Left forelimb (tissue), 1 donor: ENCODE data around the gene CNKSR3.

Experiments used
- DNase-seq: peaks from one replicate; pipeline ENCODE4 v3.0.0-alpha.2; 2018; ENCODE audit warnings: low spot score

CNKSR3 gene

DNA sequence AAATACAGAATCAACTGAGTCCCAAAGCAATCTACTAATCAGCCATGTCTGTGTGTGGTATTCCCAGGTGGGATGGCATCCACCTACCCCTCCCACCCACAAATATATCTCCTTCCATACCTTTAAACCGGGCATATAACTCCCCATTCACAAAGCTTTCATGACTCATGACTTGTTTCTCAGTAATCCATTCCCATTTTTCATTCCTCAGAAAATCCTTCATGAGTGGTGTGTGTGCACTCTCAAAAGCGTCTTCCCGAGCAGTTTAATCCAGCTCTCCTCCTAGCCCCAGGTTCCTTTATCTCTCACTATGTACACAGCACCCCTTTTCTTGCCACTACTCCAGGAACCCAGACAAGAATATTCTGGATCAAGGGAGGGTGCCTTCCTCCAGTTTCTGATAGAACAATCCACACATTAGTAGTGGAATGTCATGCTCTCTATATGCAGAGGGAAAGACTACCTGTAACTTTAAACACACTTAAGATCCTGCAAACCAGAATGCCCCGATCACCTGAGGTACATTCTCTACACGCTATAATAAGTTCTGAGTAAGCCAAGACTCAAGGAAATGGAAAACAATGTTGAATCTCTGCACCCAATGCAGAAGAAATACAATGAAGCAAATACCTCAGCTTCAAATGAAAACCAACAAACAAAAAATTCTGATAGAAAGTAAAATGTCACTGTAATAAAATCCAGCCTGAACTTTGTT lies 98.2 kb downstream of the CNKSR3 start:
- no peak for DNase-seq

DNA sequence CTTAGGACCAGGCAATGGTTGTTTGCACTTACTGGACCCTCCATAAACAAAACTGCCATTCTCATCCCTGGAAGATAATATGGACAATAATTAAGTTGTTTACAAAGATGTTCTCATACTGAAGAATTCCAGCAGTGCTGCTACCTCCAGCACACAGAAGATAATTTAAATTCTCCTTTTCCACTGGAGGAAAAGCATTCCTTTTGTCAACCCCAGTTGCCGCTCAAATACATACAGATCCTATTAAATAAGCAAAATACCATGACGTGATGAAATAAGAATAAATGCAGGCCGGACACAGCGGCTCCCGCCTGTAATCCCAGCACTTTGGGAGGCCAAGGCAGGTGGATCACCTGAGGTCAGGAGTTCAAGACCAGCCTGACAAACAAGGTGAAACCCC lies 99.4 kb downstream of the CNKSR3 start:
- no peak for DNase-seq

DNA sequence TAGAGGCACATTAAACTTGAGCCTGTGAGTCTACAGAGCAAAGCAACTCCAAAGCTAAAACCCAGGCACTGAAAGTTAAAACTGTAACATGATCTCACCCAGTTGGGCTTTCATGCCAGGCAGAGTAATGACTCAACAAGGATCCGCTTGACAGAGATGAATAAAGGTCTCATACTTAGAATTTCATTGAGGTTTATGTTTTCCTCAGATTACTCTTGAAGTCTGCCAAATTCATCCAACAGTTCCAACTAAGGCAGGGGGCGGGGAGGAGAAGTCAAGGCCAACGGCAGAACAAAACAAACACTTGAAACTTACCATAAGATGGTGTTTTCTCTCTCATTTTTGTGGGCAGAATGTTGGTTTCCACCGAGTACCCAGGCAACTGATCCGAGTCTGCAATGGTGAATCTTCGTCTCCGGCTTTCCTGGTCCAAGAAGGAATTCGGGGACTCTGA lies 99.8 kb downstream of the CNKSR3 start:
- DNase-seq, result no peak

DNA sequence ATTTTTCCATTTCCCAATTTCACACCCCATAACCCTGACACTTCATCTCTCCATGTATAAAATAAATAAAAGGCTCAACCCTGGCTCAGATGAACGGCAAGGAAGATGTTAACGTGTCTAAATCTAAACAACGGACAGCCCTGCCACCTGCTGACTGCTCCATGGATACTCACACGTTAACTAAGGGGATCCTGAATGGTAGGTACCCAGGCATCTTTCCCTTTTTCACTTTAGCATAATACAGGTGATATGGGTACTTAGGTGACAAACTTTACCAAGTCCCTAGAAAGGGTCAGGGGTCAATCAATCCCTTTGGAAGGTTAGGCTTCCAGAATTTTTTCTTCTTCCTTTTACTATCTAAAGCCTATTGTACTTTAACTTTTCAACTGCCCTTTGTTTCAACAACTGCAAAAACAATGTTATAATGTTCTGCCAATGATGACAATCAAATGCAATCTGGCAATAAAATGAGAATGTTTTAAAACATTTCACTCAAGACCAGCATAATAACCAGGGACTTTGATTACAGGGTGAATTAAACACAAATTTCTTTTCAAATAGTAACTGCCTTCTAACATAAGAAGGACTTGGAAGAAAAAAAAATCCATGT lies 101.5 kb downstream of the CNKSR3 start:
- no peak for DNase-seq

DNA sequence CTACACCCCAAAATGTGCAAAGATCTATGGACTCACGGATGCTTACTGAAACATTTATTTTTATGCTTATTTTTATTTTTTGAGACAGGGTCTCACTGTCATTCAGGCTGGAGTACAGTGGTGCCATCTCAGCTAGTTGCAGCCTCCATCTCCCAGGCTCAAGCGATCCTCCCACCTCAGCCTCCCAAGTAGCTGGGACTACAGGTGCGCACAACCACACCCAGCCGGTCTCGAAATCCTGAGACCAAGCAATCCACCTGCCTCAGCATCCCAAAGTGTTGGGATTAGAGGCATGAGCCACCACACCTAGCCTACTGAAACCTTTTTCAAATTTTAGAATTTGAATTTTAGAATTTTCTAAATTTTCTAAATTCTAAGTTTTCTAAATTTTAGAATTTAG lies 103.0 kb downstream of the CNKSR3 start:
- no peak for DNase-seq

DNA sequence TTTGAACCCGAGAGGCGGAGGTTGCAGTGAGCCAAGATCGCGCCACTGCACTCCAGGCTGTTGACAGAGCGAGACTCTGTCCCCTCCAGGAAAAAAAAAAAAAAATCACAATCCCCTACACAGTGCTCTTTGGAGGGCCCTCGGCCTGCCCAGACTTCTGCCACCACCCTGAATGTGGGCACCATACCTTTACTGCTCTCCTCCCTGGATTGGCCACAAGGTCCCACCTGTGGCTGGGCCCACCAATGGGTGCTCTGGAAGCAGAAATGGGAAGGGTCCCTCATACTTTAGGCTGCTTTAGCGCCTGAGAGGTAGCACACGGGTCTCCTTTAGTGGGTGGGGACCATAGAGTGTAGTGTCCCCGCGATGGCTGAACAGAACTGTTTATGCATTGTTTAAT lies 103.6 kb downstream of the CNKSR3 start:
- no peak for DNase-seq

DNA sequence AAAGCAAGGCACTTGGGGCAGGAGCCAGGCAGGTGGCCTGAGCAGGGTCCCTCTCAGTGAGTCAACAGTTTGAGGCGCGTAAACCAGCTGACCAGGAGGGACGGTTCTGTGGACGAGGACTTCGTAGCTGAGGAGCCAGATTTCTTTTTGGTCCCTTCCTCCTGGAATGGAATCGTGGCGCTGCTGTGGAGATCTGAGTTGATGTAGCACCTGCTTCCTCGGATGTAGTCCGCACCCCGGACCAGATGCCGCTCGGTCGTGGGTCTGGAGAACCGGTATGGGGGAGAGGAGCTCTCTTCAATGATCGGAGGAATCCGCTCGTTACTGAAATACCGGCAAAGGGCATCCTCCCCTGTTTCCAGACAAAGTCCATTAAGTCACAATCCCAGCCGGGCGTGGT lies 104.2 kb downstream of the CNKSR3 start:
- DNase-seq, result no peak

DNA sequence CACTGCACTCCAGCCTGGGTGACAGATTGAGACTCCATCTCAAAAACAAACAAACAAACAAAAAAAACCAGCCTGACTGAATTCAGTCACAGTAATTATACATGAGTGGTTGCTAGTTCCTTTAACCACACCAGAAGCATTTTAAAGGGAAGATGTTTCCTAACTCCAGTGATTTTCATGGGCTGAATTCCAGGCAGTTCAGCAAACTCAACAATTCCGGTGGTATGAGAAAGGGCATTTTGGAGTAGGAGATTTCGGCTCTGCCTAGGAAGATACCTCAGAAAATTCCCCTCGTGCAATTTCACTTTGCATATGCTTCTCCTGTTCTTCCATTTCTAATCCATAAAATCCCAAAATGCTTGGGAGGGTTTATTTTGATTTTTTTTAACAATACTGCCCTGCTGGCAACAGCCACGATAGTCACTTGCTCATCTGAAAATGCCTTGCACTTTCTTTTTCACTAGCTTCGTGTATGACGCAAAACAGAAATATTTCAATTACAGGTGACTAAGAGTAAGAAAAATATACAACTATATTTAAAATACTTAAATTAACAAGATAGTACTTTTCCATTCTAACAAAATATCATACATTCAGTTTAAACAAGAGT lies 105.6 kb downstream of the CNKSR3 start:
- no peak for DNase-seq

DNA sequence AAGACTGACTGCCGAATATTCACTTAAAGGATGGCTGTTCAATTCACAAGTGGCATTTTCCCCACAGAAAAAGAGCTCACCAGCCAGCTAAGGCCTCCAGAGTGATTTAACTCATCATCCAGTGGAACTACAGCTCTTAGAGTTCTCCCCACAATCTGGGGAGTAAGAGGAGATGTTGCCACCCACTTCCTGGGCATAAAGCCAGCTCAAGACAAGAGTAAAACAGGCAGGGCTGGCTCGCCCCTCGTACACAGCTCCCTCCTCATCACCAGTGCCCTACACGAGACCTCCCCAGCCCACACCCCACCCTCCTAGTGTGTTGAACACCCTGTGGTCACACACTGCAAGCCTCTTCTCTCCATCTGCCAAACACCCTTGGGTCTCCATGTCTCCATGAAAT lies 106.7 kb downstream of the CNKSR3 start:
- DNase-seq, result no peak

DNA sequence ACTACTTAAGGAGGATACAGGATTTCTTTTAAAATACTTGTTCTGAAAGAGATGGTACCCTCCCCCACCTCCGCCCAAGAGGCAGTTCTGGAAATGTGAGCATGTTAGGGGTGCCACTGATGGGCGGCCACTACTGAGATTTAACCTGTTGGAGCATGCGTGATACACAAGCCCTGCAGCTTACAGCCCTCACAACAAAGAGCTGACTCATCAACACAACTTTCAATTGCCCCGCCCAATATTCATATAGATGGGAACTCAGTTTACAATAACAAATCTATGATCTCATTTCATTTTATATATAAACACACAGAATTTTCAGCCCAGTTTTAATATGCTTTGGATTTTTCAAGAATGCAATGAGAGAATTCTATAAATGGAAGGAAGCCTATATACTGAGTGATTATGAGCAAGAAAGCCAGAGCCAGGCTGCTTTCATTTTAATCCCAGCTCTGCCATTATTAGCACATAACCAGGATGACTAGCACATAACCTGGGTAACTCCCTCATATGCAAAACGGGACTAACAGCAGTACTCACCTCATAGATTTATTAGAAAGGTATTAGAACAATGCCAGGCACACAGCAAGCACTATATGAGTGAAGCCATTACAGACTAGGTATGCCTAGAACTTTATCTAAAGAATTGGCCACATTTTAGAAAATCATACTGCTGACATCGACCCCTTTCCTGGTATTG lies 108.3 kb downstream of the CNKSR3 start:
- DNase-seq, result no peak

DNA sequence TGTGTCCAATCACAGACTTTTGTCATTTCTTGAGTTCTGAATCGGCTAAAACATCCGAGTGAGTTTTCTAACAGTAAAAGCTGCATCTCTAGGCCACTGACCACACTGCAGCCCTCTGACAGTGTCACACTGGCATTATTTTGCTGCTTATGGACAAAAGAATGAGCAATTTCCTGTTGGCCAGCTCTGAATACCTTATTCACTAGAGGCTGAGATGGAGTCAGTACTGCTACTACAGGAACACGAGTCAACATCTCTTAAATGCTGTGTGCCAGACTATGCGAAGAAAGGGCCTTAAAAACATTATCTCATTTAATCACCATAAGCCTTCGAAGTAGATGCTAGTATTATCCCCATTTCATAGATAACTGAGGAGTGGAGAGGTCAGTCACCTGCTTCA lies 111.4 kb downstream of the CNKSR3 start:
- no peak for DNase-seq

DNA sequence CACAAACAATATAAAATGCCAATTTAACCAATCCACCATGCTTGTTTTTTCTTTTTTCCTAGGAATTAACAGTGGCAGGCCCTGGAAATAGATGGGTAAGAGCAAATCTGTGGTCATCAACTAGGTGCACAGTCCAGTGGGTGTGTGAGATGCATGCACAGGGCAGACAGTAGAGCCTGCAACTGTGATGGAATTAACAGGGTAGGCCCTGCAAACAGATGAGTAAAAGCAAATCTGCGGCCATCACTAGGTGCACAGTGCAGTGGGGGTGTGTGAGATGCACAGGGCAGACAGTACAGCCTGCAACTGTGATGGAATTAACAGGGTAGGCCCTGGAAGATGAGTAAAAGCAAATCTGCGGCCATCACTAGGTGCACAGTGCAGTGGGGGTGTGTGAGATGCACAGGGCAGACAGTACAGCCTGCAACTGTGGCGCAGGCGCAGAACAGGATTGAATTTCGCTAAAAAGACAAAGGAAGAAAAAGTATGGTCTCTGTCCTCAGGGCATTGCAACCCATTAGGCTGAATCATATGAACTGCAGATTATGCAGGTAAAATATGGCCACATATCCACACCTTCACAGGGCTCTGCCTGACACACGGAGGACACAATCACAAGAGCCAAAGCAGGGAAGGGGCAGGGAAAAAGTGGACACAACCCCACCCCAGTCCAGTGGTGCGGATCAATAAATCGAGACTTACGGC lies 112.8 kb downstream of the CNKSR3 start:
- DNase-seq, result no peak

DNA sequence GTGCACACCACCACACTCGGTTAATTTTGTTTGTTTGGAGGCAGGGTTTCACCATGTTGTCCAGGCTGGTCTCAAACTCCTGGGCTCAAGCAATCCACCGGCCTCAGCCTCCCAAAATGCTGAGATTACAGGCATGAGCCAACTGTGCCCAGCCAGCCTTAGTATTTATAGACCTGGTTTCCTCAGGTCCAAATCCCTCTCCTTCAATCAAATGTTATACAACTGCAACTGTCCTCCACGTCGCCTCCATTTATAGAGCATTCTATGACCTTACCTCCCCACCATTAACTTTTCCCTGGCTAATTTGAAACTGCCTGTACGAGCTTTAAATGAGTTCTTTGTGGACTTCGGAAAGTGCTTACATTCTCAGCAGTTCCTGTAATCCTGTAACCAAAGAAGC lies 114.6 kb downstream of the CNKSR3 start:
- no peak for DNase-seq

DNA sequence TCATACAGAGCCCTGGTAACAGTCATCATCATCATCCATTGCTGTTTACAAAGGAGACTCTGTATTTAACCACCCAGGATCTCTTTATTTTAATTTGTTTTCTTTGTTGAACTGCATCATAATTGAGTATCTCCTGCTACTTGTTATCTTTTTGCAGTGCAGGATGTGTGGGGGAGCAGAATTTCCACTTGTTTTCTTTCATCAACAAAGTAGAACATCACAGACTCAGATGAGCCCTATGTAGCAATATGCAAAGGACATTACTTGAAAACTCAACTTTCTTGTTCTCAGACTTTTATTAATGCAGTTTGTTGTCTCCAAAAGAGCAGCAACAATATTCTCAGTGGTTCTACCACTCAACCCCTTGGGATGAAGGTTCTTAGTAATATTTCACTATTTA lies 115.2 kb downstream of the CNKSR3 start:
- DNase-seq, result no peak

DNA sequence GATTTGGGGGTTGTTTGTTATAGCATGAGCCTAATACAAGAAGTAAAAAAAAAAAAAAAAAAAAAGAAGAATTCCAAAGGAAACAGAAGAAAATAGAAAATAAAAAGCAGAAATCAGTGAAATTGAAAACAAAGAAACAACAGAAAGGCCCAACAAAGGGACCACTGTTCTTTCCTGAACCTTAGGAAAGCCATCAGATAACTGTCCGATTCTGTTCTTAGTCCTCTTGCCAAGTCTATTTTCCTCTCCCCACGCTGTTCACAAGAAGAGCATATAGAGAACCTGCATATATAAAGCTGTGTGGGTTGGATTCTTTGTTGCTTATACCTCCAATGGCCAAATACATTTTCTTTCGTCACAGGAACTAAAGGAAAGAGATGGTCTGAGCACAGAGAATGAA lies 115.9 kb downstream of the CNKSR3 start:
- no peak for DNase-seq

DNA sequence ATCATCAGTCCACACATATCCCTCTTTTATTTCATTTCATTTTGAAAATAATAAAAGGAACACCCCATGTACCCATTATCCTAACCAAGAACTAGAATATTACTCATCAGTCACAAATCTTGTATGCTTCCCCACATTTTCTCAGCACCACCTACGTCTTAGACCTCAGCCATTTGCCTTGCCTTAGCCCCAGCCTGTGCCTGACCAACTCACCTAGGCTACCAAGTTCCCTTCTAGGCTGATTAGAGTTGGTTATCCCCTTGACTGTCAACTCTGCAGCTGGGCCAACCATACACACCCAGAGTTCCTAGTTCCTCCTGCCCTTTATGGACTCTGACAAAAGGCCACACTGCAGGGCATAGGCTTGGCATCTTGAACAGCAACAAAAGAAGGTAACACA lies 120.5 kb downstream of the CNKSR3 start:
- DNase-seq, result no peak

DNA sequence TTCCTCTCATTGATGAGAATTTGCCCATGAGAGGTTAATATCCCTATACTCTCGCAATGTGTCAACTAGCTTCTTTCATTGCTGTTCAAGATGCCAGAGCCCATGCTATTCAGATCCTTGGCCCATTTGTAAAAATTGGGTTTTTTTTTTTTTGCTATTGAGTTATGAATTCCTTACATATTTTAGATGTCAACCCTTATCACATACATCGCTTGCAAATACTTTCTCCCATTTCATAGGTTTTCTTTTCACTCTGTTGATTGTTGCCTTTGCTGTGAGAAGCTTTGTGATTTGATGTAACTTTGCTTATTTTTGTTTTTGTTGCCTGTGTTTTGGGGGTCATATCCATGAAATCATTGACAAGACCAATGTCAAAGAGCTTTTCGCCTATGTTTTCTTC lies 121.7 kb downstream of the CNKSR3 start:
- DNase-seq, result no peak

DNA sequence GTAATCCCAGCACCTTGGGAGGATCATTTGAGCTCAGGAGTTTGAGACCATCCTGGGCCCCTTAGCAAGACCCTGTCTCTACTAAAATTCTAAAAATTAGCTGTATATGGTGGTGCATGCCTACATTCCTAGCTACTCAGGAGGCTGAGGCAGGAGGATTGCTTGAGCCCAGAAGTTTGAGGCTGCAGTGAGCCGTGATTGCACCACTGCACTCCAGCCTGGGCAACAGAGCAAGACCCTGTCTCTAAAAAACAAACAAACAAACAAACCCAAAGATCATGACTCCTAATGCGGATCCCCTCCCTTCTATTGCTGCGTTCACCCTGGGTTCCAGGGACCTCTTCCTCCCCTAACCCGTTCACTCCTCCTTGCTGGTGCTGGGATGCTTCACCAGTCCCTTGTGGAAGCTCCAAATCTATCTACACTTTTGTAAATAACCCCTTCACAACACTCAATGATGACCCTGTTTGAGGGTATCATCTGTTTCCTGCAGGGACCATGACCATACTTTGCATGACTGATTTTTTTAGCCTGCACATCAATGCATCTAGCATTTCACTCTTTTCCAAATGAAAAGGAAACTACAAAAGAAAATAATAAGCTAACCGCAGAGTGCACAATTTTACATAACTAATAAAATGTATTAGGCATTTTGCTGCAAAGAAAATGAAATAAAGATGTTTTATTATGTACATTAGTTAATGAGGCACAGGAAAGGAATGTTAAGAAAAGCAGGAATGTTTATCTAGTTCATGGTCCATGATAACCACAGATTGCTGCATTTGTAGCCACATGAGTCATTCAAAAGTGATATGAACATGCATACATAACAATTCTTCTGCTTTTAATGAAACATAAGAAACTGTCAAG lies 123.4 kb downstream of the CNKSR3 start:
- DNase-seq, result no peak

DNA sequence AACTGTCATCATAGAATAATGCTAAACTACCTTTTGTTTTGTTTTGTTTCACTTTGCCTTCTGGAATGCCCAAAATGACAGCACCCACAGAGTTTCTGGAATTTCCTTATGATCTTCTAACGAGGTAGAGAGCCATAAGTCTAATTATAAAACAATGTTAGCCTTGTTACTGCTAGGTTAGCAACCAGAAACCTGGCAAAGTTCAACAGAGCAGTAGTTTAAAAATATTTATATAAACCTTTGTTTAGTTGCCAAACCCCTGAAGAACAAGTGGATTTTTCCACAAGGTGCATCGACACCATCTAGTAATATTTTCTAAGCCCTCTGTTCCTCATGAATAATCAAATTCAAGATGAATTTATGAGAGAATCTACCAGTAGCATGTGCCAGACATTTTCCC lies 126.3 kb downstream of the CNKSR3 start:
- no peak for DNase-seq

DNA sequence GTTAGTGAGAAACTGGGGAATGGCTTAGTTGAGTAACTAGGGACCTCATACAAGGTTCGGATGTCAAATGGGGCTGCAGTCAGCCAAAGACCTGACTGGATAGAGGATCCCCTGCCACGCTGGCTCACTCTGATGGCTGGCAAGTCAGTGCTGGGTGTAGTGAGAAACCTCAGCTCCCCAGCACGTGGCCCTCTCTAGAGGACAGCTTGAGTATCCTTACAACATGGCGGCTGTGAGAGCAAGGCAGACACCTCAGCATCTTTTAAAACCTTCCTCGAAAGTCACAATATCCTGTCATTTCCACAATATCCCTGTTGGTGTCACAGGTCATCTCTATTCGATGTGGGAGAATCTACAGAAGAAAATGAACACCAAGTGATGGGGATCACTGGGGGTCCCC lies 127.2 kb downstream of the CNKSR3 start:
- no peak for DNase-seq

DNA sequence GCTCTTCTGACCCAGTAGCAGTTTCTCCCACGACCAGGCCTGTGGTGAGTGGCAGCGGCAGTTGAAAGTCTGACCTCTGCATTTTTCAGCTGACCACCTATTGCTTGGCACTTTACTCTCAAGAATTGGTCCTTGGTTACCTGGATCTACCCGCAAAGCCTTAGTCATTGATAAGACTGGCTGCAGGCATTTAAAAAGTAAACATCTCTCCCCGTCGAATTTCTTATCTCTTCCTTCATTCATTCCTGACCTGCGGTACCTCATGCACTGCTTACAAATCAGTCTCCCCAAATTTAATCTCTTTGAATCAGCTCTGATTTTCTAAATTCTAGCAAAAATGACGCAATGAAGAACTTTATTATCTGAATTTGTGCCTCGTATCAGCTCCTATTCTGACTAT lies 127.7 kb downstream of the CNKSR3 start:
- DNase-seq, result no peak
